ENCODE measurements around the gene CAMKK2.

GRCh38 chr12:121217063-121217462, 79.4 kb downstream of the CAMKK2 start:
- TF ChIP-seq, protein P1, sequence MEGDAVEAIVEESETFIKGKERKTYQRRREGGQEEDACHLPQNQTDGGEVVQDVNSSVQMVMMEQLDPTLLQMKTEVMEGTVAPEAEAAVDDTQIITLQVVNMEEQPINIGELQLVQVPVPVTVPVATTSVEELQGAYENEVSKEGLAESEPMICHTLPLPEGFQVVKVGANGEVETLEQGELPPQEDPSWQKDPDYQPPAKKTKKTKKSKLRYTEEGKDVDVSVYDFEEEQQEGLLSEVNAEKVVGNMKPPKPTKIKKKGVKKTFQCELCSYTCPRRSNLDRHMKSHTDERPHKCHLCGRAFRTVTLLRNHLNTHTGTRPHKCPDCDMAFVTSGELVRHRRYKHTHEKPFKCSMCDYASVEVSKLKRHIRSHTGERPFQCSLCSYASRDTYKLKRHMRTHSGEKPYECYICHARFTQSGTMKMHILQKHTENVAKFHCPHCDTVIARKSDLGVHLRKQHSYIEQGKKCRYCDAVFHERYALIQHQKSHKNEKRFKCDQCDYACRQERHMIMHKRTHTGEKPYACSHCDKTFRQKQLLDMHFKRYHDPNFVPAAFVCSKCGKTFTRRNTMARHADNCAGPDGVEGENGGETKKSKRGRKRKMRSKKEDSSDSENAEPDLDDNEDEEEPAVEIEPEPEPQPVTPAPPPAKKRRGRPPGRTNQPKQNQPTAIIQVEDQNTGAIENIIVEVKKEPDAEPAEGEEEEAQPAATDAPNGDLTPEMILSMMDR (IDR thresholded peaks at IDR 0.05; ENCODE audit: low read depth, low read length): no peak
- no peak for TF ChIP-seq EZH2phosphoT487 (IDR thresholded peaks at IDR 0.05; ENCODE audit: low read depth)

Measured in OCI-LY3 (cell line).